HEK293 (cell line): ENCODE results near the gene HSF5.

ENCODE experiments used
- CTCF ChIA-PET: fragments of 350-600 bp; formaldehyde crosslinking; extraction: SDS; loops from one replicate; lab custom pipeline; 2021; ENCODE audit warnings: antibody characterized with exemption; lab: Yijun Ruan, JAX
- POLR2A ChIA-PET: fragments of 300-600 bp; formaldehyde crosslinking; extraction: SDS; loops from one replicate; lab custom pipeline; 2020; ENCODE audit warnings: antibody characterized with exemption, inconsistent platforms; lab: Yijun Ruan, JAX
- H3K27ac ChIP-seq: fragments of 200-500 bp; sonication (Bioruptor generic); 2 replicates; pipeline ENCODE4 v1.5.1; 2014; ENCODE audit warnings: low read depth, low read length, control low read depth, inconsistent platforms; ENCODE audit errors: extremely low read depth
- H3K36me3 ChIP-seq, 2 experiments: fragments of 200-500 bp in 1 of 2; sonication (Bioruptor generic) in 1 of 2; 1 replicate in 1 of 2; 2 replicates in 1 of 2; pipeline ENCODE4 v1.5.1; 2014 to 2017; ENCODE audit warnings: inconsistent platforms in 2 of 2, low read length in 2 of 2; ENCODE audit not compliant: control insufficient read depth in 2 of 2, insufficient read depth in 1 of 2
- H3K4me1 ChIP-seq: fragments of 200-500 bp; sonication (Bioruptor generic); 2 replicates; pipeline ENCODE4 v1.5.1; 2014; ENCODE audit warnings: mild to moderate bottlenecking, low read length, inconsistent platforms; ENCODE audit not compliant: control insufficient read depth, insufficient read depth
- H3K4me3 ChIP-seq: 2 replicates; pipeline ENCODE4 v1.5.1; 2011; ENCODE audit warnings: low read depth, mild to moderate bottlenecking, control low read depth, low read length, moderate library complexity
- H3K9me3 ChIP-seq: fragments of 200-500 bp; sonication (Bioruptor generic); 2 replicates; pipeline ENCODE4 v1.5.1; 2014; ENCODE audit warnings: low read depth, low read length, inconsistent platforms; ENCODE audit not compliant: control insufficient read depth, insufficient read depth
- GLI2 ChIP-seq: fragments of 450-650 bp; formaldehyde crosslinking; IDR thresholded peaks from 2 replicates; pipeline ENCODE4; 2017; ENCODE audit warnings: missing biosample characterization, missing genetic modification characterization, low read depth, borderline replicate concordance
- HIC1 ChIP-seq: fragments of 450-650 bp; formaldehyde crosslinking; IDR thresholded peaks from 2 replicates; pipeline ENCODE4 v1.5.1; 2016; ENCODE audit warnings: missing biosample characterization, missing genetic modification characterization
- HOXC10 ChIP-seq: sonication (generic); formaldehyde crosslinking; IDR thresholded peaks from 2 replicates; pipeline ENCODE4 v1.8.1; 2023; ENCODE audit warnings: mild to moderate bottlenecking, missing genetic modification reagents
- TRIM28 ChIP-seq: IDR thresholded peaks from 2 replicates; pipeline ENCODE4 v1.6.1; 2011; ENCODE audit warnings: low read length, control low read depth, borderline replicate concordance
- ZBTB1 ChIP-seq: fragments of 450-650 bp; formaldehyde crosslinking; IDR thresholded peaks from 2 replicates; pipeline ENCODE4 v1.5.1; 2016; ENCODE audit warnings: missing biosample characterization, missing genetic modification characterization
- ZBTB20 ChIP-seq: fragments of 450-650 bp; formaldehyde crosslinking; IDR thresholded peaks from 2 replicates; pipeline ENCODE4 v1.5.1; 2016; ENCODE audit warnings: missing biosample characterization, missing genetic modification characterization
- ZNF174 ChIP-seq: fragments of 450-650 bp; formaldehyde crosslinking; IDR thresholded peaks from 2 replicates; pipeline ENCODE4 v1.5.0; 2017; ENCODE audit warnings: missing biosample characterization, mild to moderate bottlenecking, missing genetic modification characterization
- ZNF211 ChIP-seq: fragments of 450-650 bp; formaldehyde crosslinking; IDR thresholded peaks from 2 replicates; pipeline ENCODE4 v1.5.1; 2016; ENCODE audit warnings: low read depth, missing biosample characterization, missing genetic modification characterization
- ZNF404 ChIP-seq: fragments of 450-650 bp; formaldehyde crosslinking; IDR thresholded peaks from 2 replicates; pipeline ENCODE4 v1.5.1; 2017; ENCODE audit warnings: missing biosample characterization, missing genetic modification characterization
- ZNF48 ChIP-seq: fragments of 450-650 bp; formaldehyde crosslinking; IDR thresholded peaks from 2 replicates; pipeline ENCODE4 v1.5.1; 2016; ENCODE audit warnings: missing biosample characterization, missing genetic modification characterization
- ZNF596 ChIP-seq: fragments of 450-650 bp; IDR thresholded peaks from 2 replicates; pipeline ENCODE4 v1.5.0; 2018; ENCODE audit warnings: missing biosample characterization, mild to moderate bottlenecking, missing genetic modification characterization, moderate library complexity
- ZNF654 ChIP-seq: fragments of 450-650 bp; formaldehyde crosslinking; IDR thresholded peaks from 2 replicates; pipeline ENCODE4 v1.5.1; 2016; ENCODE audit warnings: low read depth, missing biosample characterization, missing genetic modification characterization
- TF ChIP-seq, protein P1 (sequence below): fragments of 450-650 bp; formaldehyde crosslinking; IDR thresholded peaks from 2 replicates; pipeline ENCODE4 v1.5.1; 2017; ENCODE audit warnings: missing biosample characterization, missing genetic modification characterization
- TF ChIP-seq, protein P2 (sequence below): fragments of 450-650 bp; formaldehyde crosslinking; IDR thresholded peaks from 2 replicates; pipeline ENCODE4 v1.5.1; 2017; ENCODE audit warnings: missing biosample characterization, missing genetic modification characterization
- TF ChIP-seq, protein P3 (sequence below): fragments of 450-650 bp; formaldehyde crosslinking; IDR thresholded peaks from 2 replicates; pipeline ENCODE4 v1.5.1; 2016; ENCODE audit warnings: missing biosample characterization, missing genetic modification characterization

HSF5 gene

DNA sequence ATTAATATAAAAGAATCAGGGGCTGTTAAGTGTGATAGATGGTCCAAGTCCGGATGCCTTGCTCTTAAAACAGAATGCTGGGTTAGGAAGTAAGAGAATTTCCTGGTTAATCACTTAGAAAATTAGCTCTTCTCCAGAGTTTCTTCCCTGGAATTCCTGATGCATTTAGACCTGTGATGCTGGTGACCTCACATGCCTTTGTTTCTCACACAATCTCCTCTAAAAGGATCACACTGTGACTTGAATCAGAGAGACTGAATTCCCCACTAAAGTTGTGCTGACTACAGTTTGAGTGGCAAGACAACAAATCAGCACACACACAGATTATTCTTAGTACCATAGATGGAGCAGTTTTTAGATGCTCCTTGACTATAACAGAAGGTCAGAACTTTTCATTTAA, 66.5 kb downstream of the HSF5 start (continued):
- TF ChIP-seq, protein P1, sequence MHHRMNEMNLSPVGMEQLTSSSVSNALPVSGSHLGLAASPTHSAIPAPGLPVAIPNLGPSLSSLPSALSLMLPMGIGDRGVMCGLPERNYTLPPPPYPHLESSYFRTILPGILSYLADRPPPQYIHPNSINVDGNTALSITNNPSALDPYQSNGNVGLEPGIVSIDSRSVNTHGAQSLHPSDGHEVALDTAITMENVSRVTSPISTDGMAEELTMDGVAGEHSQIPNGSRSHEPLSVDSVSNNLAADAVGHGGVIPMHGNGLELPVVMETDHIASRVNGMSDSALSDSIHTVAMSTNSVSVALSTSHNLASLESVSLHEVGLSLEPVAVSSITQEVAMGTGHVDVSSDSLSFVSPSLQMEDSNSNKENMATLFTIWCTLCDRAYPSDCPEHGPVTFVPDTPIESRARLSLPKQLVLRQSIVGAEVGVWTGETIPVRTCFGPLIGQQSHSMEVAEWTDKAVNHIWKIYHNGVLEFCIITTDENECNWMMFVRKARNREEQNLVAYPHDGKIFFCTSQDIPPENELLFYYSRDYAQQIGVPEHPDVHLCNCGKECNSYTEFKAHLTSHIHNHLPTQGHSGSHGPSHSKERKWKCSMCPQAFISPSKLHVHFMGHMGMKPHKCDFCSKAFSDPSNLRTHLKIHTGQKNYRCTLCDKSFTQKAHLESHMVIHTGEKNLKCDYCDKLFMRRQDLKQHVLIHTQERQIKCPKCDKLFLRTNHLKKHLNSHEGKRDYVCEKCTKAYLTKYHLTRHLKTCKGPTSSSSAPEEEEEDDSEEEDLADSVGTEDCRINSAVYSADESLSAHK (tag by site-specific recombination), result no peak
- TF ChIP-seq ZNF211 (tag by site-specific recombination) (no peak), TRIM28 (no peak), ZBTB20 (tag by site-specific recombination) (no peak), ZNF654 (tag by site-specific recombination) (no peak), ZBTB1 (tag by site-specific recombination) (no peak), ZNF48 (tag by site-specific recombination) (no peak), ZNF596 (no peak)
- TF ChIP-seq, protein P2, sequence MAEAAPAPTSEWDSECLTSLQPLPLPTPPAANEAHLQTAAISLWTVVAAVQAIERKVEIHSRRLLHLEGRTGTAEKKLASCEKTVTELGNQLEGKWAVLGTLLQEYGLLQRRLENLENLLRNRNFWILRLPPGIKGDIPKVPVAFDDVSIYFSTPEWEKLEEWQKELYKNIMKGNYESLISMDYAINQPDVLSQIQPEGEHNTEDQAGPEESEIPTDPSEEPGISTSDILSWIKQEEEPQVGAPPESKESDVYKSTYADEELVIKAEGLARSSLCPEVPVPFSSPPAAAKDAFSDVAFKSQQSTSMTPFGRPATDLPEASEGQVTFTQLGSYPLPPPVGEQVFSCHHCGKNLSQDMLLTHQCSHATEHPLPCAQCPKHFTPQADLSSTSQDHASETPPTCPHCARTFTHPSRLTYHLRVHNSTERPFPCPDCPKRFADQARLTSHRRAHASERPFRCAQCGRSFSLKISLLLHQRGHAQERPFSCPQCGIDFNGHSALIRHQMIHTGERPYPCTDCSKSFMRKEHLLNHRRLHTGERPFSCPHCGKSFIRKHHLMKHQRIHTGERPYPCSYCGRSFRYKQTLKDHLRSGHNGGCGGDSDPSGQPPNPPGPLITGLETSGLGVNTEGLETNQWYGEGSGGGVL (tag by site-specific recombination), result no peak

DNA sequence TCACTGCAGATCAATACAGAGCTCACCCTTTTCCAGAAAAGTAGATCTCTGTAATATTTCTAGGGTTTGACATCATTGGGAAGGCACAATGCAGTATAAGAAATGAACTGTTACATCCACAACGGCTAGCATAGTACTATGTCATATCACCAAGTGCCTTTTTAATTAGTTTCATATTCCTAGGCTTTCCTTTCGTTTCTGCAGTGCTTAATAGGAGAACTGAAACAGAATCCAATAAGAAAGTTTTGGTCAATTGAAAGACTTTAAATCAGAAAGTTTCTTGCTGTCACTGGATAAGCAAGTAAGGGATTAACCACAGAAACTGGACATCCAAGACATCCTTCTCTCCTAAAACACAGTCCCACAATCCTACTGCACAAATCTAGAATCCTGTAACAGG, 67.4 kb downstream of the HSF5 start:
- Histone ChIP-seq H3K9me3 (no peaks in the 10 kb centered on the region), H3K27ac (no peak overlapping the region), H3K36me3 (no peaks in the 10 kb centered on the region), H3K4me3 (no peak overlapping the region), H3K4me1 (peaks cover 7% of the 10 kb centered on the region; the same call in 1 of the 2 replicates)
- CTCF ChIA-PET, result interaction anchor here (0.6 to 3.2 kb wide), 4 partner anchors 69 to 226 kb away, joined by 3 to 11 read pairs (median 3); partner anchors contain the start of gene SUPT4H1
- POLR2A ChIA-PET, result interaction anchor here (1.4 kb wide), 1 partner anchor 68 kb away, joined by 7 read pairs; the partner anchor contains the start of gene SUPT4H1
- no peak for TF ChIP-seq HOXC10
- TF ChIP-seq HIC1, result no peak
- no peak for TF ChIP-seq ZNF174 (tag by site-specific recombination)
- TF ChIP-seq, protein P3, sequence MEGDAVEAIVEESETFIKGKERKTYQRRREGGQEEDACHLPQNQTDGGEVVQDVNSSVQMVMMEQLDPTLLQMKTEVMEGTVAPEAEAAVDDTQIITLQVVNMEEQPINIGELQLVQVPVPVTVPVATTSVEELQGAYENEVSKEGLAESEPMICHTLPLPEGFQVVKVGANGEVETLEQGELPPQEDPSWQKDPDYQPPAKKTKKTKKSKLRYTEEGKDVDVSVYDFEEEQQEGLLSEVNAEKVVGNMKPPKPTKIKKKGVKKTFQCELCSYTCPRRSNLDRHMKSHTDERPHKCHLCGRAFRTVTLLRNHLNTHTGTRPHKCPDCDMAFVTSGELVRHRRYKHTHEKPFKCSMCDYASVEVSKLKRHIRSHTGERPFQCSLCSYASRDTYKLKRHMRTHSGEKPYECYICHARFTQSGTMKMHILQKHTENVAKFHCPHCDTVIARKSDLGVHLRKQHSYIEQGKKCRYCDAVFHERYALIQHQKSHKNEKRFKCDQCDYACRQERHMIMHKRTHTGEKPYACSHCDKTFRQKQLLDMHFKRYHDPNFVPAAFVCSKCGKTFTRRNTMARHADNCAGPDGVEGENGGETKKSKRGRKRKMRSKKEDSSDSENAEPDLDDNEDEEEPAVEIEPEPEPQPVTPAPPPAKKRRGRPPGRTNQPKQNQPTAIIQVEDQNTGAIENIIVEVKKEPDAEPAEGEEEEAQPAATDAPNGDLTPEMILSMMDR, result no peak
- 0 out of 2 replicates have a peak, but pooled peaks have one; percentile 11 for TF ChIP-seq GLI2 (tag by site-specific recombination)
- no peak for TF ChIP-seq ZNF404 (tag by site-specific recombination)
